GM19193 (cell line): Measurements from ENCODE around the gene NRP1.

Experiments
- POLR2A ChIP-seq: IDR thresholded peaks from 4 replicates; pipeline ENCODE4 v1.6.1; 2011; ENCODE audit not compliant: insufficient read depth, insufficient read length; ENCODE audit errors: extremely low read depth

The NRP1 gene

GRCh38 chr10:33249137-33249536 is 85.3 kb downstream of the NRP1 start:
- TF ChIP-seq POLR2A = no peak

DNA sequence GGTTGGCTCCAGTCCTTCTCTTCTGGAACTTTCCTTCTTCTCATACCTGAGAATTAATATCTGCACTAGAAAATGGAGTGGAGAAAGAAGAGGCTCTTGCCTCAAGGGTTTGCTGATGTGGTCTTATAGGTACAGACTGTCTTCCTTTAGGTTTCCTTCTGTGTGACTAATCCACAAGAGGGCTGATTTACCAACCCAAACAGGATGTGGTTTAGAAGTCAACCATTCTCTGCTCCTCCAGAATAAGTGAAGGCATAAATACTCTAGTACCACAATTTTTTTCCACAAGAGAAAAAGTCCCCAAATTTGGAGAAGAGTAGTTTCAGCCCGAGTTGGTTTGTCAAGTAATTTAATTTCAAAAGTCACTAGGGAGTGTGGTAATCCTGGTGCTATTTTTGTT is 85.8 kb downstream of the NRP1 start:
- TF ChIP-seq POLR2A = no peak

- no peak for TF ChIP-seq POLR2A
Measured at GRCh38 chr10:33247221-33247922, 87.1 kb downstream of the NRP1 start.

GRCh38 chr10:33245343-33245742 is 89.1 kb downstream of the NRP1 start:
- TF ChIP-seq POLR2A = no peak

GRCh38 chr10:33244354-33244967 is 90.0 kb downstream of the NRP1 start:
- no peak for TF ChIP-seq POLR2A

- TF ChIP-seq POLR2A = no peak
Measured at GRCh38 chr10:33243703-33244102, 90.8 kb downstream of the NRP1 start.

- TF ChIP-seq POLR2A = no peak
Measured at GRCh38 chr10:33242931-33243330, 91.5 kb downstream of the NRP1 start.

GRCh38 chr10:33241351-33241750 is 93.1 kb downstream of the NRP1 start:
- no peak for TF ChIP-seq POLR2A

DNA sequence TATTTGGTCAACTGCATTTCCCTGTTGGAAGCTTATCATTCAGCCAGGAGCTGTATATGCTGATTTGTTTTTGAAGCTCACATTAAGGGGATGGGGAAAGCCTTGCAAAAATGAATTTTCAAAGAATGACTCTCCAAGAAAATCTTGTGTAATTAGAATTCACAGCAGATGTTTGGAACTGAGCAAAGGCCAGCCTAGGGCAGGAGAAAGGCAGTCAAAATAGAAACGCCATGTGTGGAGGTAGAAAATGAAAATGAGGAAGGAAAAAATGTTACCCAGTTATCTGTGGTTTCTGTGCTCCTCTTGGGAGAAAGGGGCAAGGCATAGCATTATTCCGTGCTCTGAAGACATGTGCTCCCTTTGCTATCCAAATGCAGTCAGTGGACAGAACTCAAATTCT is 93.5 kb downstream of the NRP1 start:
- no peak for TF ChIP-seq POLR2A

- no peak for TF ChIP-seq POLR2A
Measured at GRCh38 chr10:33240258-33240657, 94.2 kb downstream of the NRP1 start.

DNA sequence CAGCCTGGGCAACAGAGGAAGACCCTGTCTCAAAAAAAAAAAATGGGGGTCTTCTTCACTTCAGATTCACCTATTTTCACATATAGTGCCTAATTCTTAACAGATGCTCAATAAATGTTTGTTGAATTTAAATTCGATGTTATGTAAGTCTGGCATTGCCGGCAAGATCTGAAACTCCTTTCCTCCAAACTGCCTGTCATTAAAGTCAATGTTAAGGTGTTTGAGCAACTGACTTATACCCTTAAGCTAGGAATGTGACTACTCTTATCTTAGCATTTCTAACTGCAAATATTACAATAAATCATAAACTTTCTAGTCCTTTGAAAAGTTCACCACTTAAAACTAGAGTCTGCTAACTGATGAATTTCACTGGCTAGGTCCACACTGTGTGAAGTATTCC is 95.2 kb downstream of the NRP1 start:
- TF ChIP-seq POLR2A = no peak

GRCh38 chr10:33238643-33239042 is 95.8 kb downstream of the NRP1 start:
- TF ChIP-seq POLR2A = no peak

DNA sequence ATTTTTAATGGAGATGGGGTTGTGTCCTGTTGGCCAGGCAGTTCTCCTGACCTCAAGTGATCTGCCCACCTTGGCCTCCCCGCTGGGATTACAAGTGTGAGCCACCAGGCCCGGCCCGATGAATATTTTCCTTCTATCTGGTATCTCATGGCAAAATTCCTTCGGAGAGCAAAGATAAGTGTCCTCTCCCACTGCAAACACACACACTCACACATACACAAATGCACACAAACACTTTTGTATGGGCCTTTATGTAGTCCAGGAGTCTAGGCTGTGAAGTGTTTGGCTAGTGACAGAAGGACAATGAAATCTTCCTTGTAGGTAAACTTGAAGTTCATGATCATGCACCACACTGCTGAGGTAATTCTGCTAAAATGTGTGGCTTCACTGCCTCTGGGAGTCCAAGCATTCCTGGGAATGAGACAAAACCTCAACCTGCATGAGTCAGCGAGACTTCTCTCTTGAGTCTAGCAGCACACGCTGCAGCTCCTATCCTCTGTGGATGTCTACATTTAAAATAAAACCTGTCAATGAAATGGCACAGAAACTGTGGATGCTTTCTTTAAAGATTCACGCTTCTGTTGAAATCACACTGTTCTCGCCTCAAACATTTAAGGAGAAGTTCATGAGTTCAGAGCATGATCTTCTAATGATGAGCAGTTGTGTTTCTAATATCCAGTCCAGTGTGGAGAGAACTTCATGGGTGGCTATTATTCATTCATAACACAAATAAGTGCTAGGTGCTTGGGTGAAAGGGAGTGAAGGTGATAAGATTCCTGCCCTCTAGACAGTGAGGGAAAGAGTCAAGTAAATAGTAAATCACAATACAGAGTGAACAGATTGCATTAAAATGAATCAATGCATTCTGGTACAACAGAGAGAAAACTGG is 96.5 kb downstream of the NRP1 start:
- TF ChIP-seq POLR2A = no peak

DNA sequence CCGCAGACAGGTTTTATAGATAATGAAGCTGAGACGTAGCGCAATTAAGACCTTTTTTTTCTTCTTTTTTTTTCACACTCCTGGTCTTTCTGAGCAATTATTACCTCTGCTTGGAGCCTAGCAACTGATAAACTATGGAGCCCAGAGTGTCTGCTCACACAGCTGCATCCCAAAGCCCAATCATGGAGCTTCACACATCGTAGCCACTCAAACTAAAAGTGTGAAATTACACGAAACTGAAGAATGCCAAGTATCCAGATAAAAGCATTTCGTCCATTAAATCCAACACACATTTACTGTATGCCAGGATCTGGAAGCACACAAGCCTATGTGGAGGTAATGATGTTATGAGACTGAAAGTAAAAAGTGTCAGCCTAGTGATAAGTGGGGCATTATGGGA is 97.6 kb downstream of the NRP1 start:
- TF ChIP-seq POLR2A = no peak

DNA sequence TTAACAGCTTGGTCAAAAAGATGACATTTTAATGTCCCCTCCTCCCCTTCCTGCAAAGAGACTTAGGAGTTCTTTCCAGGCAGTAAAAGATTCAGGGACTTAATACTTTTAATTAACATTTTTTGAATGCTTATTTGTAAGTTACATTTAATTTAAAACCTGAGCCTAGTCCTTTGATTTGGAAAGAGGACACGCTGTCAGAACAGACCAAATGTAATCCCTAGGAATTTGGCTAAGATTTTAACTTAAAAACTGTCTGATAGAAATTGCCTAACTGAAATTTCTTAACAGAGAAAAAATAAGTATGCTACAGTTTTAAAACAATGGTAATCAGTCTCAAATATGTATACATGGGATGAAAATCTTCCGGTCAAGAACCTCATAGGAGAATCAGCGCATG is 98.5 kb downstream of the NRP1 start:
- no peak for TF ChIP-seq POLR2A
